H1 (cell line): Measurements from ENCODE around the gene MPHOSPH8. TPM values are rescaled to one million over a fixed set of nuclear protein-coding genes. Genes with fewer than 3 reads are reported as not detected.

Experiments used
- CTCF ChIA-PET: fragments of 300-600 bp; sonication (Branson Sonifier 250); formaldehyde crosslinking; loops from one replicate; lab custom pipeline; 2021; ENCODE audit not compliant: partially characterized antibody; lab: Charles Lee
- POLR2A ChIA-PET: fragments of 300-600 bp; sonication (Branson Sonifier 250); formaldehyde crosslinking; loops from one replicate; lab custom pipeline; 2021; ENCODE audit warnings: inconsistent platforms; ENCODE audit not compliant: partially characterized antibody; lab: Charles Lee
- DNase-seq, 2 experiments: peaks; one replicate each; pipeline versions ENCODE4 v3.0.0 to v3.0.0-alpha.2; 2010 to 2022; ENCODE audit warnings: low spot score in 2 of 2, low read depth in 1 of 2, mixed read lengths in 1 of 2
- FAIRE-seq: peaks from 2 replicates; lab custom pipeline; 2011; peaks lifted over from hg19 to GRCh38; lab: Jason Lieb, UNC
- H2AFZ ChIP-seq: 2 replicates; pipeline ENCODE4 v1.8.1; 2012; ENCODE audit warnings: low read length, inconsistent platforms
- H2AK5ac ChIP-seq: 2 replicates; pipeline ENCODE4 v1.6.1; 2013; ENCODE audit warnings: low read depth, low read length
- H2BK120ac ChIP-seq: replicated peaks from 2 replicates; pipeline ENCODE3; 2013; ENCODE audit warnings: low read depth, low read length, inconsistent platforms
- H2BK12ac ChIP-seq: 2 replicates; pipeline ENCODE4 v1.6.1; 2013; ENCODE audit warnings: low read depth, low read length
- H2BK15ac ChIP-seq: 2 replicates; pipeline ENCODE4 v1.6.1; 2013; ENCODE audit warnings: low read length
- H2BK20ac ChIP-seq: 2 replicates; pipeline ENCODE4 v1.6.1; 2013; ENCODE audit warnings: low read length
- H2BK5ac ChIP-seq: 2 replicates; pipeline ENCODE4 v1.6.1; 2013; ENCODE audit warnings: low read depth, low read length
- H3K14ac ChIP-seq: 2 replicates; pipeline ENCODE4 v1.6.1; 2013; ENCODE audit warnings: inconsistent platforms; ENCODE audit not compliant: insufficient read length
- H3K18ac ChIP-seq: 2 replicates; pipeline ENCODE4 v1.6.1; 2013; ENCODE audit warnings: low read length; ENCODE audit errors: extremely low read depth
- H3K23ac ChIP-seq: 2 replicates; pipeline ENCODE4 v1.6.1; 2013; ENCODE audit warnings: inconsistent platforms; ENCODE audit not compliant: insufficient read length
- H3K23me2 ChIP-seq: 2 replicates; pipeline ENCODE4 v1.6.1; 2013; ENCODE audit warnings: low read depth, low read length
- H3K27ac ChIP-seq: 2 replicates; pipeline ENCODE4 v1.6.1; 2011; ENCODE audit warnings: low read depth, low read length, inconsistent platforms
- H3K27me3 ChIP-seq, 4 experiments: replicated peaks in 1 of 4; 1 replicate in 1 of 4; 2 replicates in 3 of 4; pipeline versions ENCODE4 v1.6.1 to v1.8.1; 2011 to 2013; ENCODE audit warnings: low read length in 3 of 4, mild to moderate bottlenecking in 3 of 4, inconsistent platforms in 2 of 4, mixed read lengths in 2 of 4, moderate library complexity in 1 of 4; ENCODE audit not compliant: control insufficient read depth in 3 of 4, insufficient read depth in 3 of 4; ENCODE audit errors: extremely low read depth in 1 of 4
- H3K36me3 ChIP-seq, 4 experiments: 2 replicates each; pipeline versions ENCODE4 v1.6.1 to v1.8.1; 2011 to 2013; ENCODE audit warnings: mild to moderate bottlenecking in 4 of 4, low read length in 3 of 4, moderate library complexity in 2 of 4, control low read depth in 1 of 4, inconsistent platforms in 1 of 4; ENCODE audit not compliant: insufficient read depth in 4 of 4, control insufficient read depth in 2 of 4
- H3K4ac ChIP-seq: replicated peaks from 2 replicates; pipeline ENCODE3; 2013; ENCODE audit warnings: low read length, low read depth, mixed read lengths, inconsistent platforms; ENCODE audit not compliant: insufficient read length
- H3K4me1 ChIP-seq, 4 experiments: replicated peaks in 1 of 4; 1 replicate in 1 of 4; 2 replicates in 3 of 4; pipeline versions ENCODE4 v1.6.1 to v1.8.1; 2011 to 2013; ENCODE audit warnings: low read length in 3 of 4, inconsistent platforms in 2 of 4, mixed read lengths in 1 of 4; ENCODE audit not compliant: insufficient read depth in 4 of 4, control insufficient read depth in 3 of 4
- H3K4me2 ChIP-seq, 2 experiments: 2 replicates each; pipeline versions ENCODE4 v1.6.1 to v1.8.1; 2011 to 2013; ENCODE audit warnings: low read depth in 2 of 2, low read length in 2 of 2, control low read depth in 1 of 2, inconsistent platforms in 1 of 2, mild to moderate bottlenecking in 1 of 2; ENCODE audit not compliant: insufficient read depth in 1 of 2
- H3K4me3 ChIP-seq, 4 experiments: fragments of 200-600, 300-600 bp in 1 of 4; sonication (generic), shearing (Covaris generic), sonication (Bioruptor Twin) in 1 of 4; 2 replicates each; pipeline versions ENCODE4 v1.5.1 to v1.8.1; 2011 to 2016; ENCODE audit warnings: low read length in 4 of 4, low read depth in 3 of 4, control low read depth in 2 of 4, inconsistent platforms in 2 of 4, mild to moderate bottlenecking in 2 of 4, mixed read lengths in 1 of 4, moderate library complexity in 1 of 4; ENCODE audit not compliant: insufficient read depth in 2 of 4; ENCODE audit errors: extremely low read depth in 1 of 4
- H3K56ac ChIP-seq: replicated peaks from 2 replicates; pipeline ENCODE3; 2013; ENCODE audit warnings: low read depth, mild to moderate bottlenecking, mixed read lengths, low read length, inconsistent platforms; ENCODE audit not compliant: insufficient read length
- H3K79me1 ChIP-seq: 2 replicates; pipeline ENCODE4 v1.6.1; 2013; ENCODE audit warnings: low read depth, low read length, control low read depth
- H3K79me2 ChIP-seq, 2 experiments: 2 replicates each; pipeline versions ENCODE4 v1.6.1 to v1.8.1; 2012 to 2013; ENCODE audit warnings: low read length in 2 of 2, mild to moderate bottlenecking in 2 of 2, inconsistent platforms in 1 of 2; ENCODE audit not compliant: insufficient read depth in 2 of 2, control insufficient read depth in 1 of 2
- H3K9ac ChIP-seq, 4 experiments: replicated peaks in 1 of 4; 1 replicate in 1 of 4; 2 replicates in 3 of 4; pipeline versions ENCODE4 v1.6.1 to v1.8.1; 2011 to 2013; ENCODE audit warnings: low read depth in 3 of 4, low read length in 3 of 4, control low read depth in 2 of 4, mild to moderate bottlenecking in 2 of 4, moderate library complexity in 2 of 4, inconsistent platforms in 1 of 4; ENCODE audit errors: extremely low read depth in 1 of 4
- H3K9me3 ChIP-seq, 2 experiments: 2 replicates each; pipeline versions ENCODE4 v1.6.1 to v1.8.1; 2012 to 2013; ENCODE audit warnings: mild to moderate bottlenecking in 2 of 2, moderate library complexity in 2 of 2, control low read depth in 1 of 2, inconsistent platforms in 1 of 2, low read depth in 1 of 2, low read length in 1 of 2, mixed read lengths in 1 of 2; ENCODE audit not compliant: insufficient read depth in 2 of 2
- H4K20me1 ChIP-seq, 2 experiments: replicated peaks in 1 of 2; 2 replicates each; pipeline versions ENCODE3 to v1.8.1; 2011 to 2013; ENCODE audit warnings: inconsistent platforms in 2 of 2, low read length in 2 of 2, mild to moderate bottlenecking in 1 of 2; ENCODE audit not compliant: insufficient read depth in 2 of 2, control insufficient read depth in 1 of 2
- H4K5ac ChIP-seq: 2 replicates; pipeline ENCODE4 v1.6.1; 2013; ENCODE audit warnings: low read length, low read depth, mixed read lengths, inconsistent platforms; ENCODE audit not compliant: insufficient read length
- H4K8ac ChIP-seq: 2 replicates; pipeline ENCODE4 v1.8.0; 2013; ENCODE audit warnings: mild to moderate bottlenecking, moderate library complexity, low read length, inconsistent platforms; ENCODE audit not compliant: insufficient read depth; ENCODE audit errors: extremely low read depth
- H4K91ac ChIP-seq: replicated peaks from 2 replicates; pipeline ENCODE3; 2013; ENCODE audit warnings: low read length, mixed read lengths, inconsistent platforms; ENCODE audit not compliant: insufficient read length
- CHD2 ChIP-seq: IDR thresholded peaks from 2 replicates; pipeline ENCODE4 v1.6.1; 2012; ENCODE audit warnings: low read length, improper control_type of control experiment
- GABPA ChIP-seq: IDR thresholded peaks from 2 replicates; pipeline ENCODE4 v1.6.1; 2011; ENCODE audit warnings: mild to moderate bottlenecking, low read length, moderate library complexity, borderline replicate concordance; ENCODE audit not compliant: insufficient read depth
- GTF2F1 ChIP-seq: IDR thresholded peaks from 2 replicates; pipeline ENCODE4 v1.6.1; 2012; ENCODE audit warnings: low read depth, low read length, improper control_type of control experiment, borderline replicate concordance
- JUND ChIP-seq: IDR thresholded peaks from 2 replicates; pipeline ENCODE4 v1.6.1; 2011; ENCODE audit warnings: mild to moderate bottlenecking, improper control_type of control experiment, low read length
- MAFK ChIP-seq: IDR thresholded peaks from 2 replicates; pipeline ENCODE4 v1.6.1; 2012; ENCODE audit warnings: low read depth, mild to moderate bottlenecking, improper control_type of control experiment, low read length
- POLR2A ChIP-seq, 2 experiments: IDR thresholded peaks; 1 replicate in 1 of 2; 2 replicates in 1 of 2; pipeline ENCODE4 v1.6.1; 2011; ENCODE audit warnings: low read depth in 2 of 2, low read length in 2 of 2, mild to moderate bottlenecking in 2 of 2; ENCODE audit errors: control extremely low read depth in 1 of 2
- ZNF274 ChIP-seq: IDR thresholded peaks from 2 replicates; pipeline ENCODE4 v1.7.0; 2012; ENCODE audit warnings: low read length, borderline replicate concordance; ENCODE audit errors: extremely low read depth
- WGBS, 2 experiments: shearing (Covaris generic) in 1 of 2; methylation state at CpG; one replicate each; pipeline versions ENCODE4 v1.1.6 to v1.1.7; 2013 to 2015; ENCODE audit warnings: low lambda C conversion rate in 2 of 2, mixed read lengths in 2 of 2, inconsistent platforms in 1 of 2, low coverage in 1 of 2, missing lambda C conversion rate in 1 of 2; ENCODE audit not compliant: insufficient replicate concordance in 2 of 2, insufficient coverage in 1 of 2, insufficient read length in 1 of 2; ENCODE audit errors: extremely low coverage in 1 of 2, missing lambda C conversion rate in 1 of 2; 5-methylcytosine and 5-hydroxymethylcytosine counted together
- polyA plus RNA-seq, 7 experiments: library from polyadenylated mRNA; depleted of rRNA in 3 of 7; stranded (reverse) in 5 of 7; unstranded in 2 of 7; fragments of >200 nt in 5 of 7; fragments of 200-250 nt in 2 of 7; gene quantifications; 1 replicate in 5 of 7; 2 replicates in 1 of 7; 4 replicates in 1 of 7; pipeline versions ENCODE4 v1.2.1 to v1.2.3, GENCODE V29; 2011 to 2013; ENCODE audit warnings: missing spikeins in 2 of 7, mixed read lengths in 2 of 7
- total RNA-seq: library from RNA; stranded (reverse); fragmentation: NEBNext Ultra II Directional; extraction: Animal tissue kit (Norgen Biotek cat#: 25700); gene quantifications from 2 replicates; pipeline ENCODE4 v1.2.1, GENCODE V29; 2021
- TF ChIP-seq, protein P1 (sequence below), 3 experiments: IDR thresholded peaks; 1 replicate in 2 of 3; 2 replicates in 1 of 3; pipeline versions ENCODE4 v1.5.1 to v1.6.1; 2011; ENCODE audit warnings: low read length in 3 of 3, mild to moderate bottlenecking in 3 of 3, inconsistent platforms in 2 of 3, low read depth in 1 of 3, moderate library complexity in 1 of 3; ENCODE audit not compliant: insufficient read depth in 1 of 3; ENCODE audit errors: control extremely low read depth in 1 of 3

MPHOSPH8 gene
- total and polyA plus RNA-seq, 2 of the 8 experiments (the other 6 are each of a cell fraction or from before 2014, with no cell fraction given): 8.3 to 20.5 TPM

- H3K18ac ChIP-seq: no peak overlapping the region
- no peak overlapping the region for H2BK20ac ChIP-seq
- POLR2A ChIA-PET: no interaction called here
- no peaks in the 10 kb centered on the region for H3K27me3 ChIP-seq
- no peak overlapping the region for H3K4ac ChIP-seq
- H3K79me1 ChIP-seq: no peaks in the 10 kb centered on the region
- no peak overlapping the region for H3K56ac ChIP-seq
- H3K23ac ChIP-seq: no peak overlapping the region
- peaks cover 0 to 7% of the 10 kb centered on the region in 2 experiments for H4K20me1 ChIP-seq
- H4K8ac ChIP-seq: no peak overlapping the region; the same call in 1 of the 2 replicates
- no peak overlapping the region for H3K27ac ChIP-seq
- no peak overlapping the region for H3K14ac ChIP-seq
- no peaks in the 10 kb centered on the region; a peak in 1 of 7 replicates for H3K4me1 ChIP-seq
- H2BK12ac ChIP-seq: no peak overlapping the region
- no peak overlapping the region for H2AK5ac ChIP-seq
- no peaks in the 10 kb centered on the region for H3K79me2 ChIP-seq
- peaks cover 0 to 19% (median 12%) of the 10 kb centered on the region in 4 experiments; a peak in 4 of 8 replicates for H3K36me3 ChIP-seq
- no peak overlapping the region for H2BK15ac ChIP-seq
- WGBS, 2 experiments: 86% methylated on average over 13 of the region's 13 CpGs; no CpG with 5 or more reads in 1 of the 2 experiments
- DNase-seq: no peak
- H3K4me3 ChIP-seq: no peak overlapping the region
- no peaks in the 10 kb centered on the region for H3K9me3 ChIP-seq
- H3K4me2 ChIP-seq: no peak overlapping the region
- no peak overlapping the region for H2AFZ ChIP-seq
- no peak overlapping the region for H3K9ac ChIP-seq
- CTCF ChIA-PET: no interaction called here
- no peak overlapping the region for H2BK120ac ChIP-seq
- H2BK5ac ChIP-seq: no peak overlapping the region
- H3K23me2 ChIP-seq: no peaks in the 10 kb centered on the region
- no peak overlapping the region for H4K91ac ChIP-seq
- FAIRE-seq: no peak
- TF ChIP-seq, protein P1, sequence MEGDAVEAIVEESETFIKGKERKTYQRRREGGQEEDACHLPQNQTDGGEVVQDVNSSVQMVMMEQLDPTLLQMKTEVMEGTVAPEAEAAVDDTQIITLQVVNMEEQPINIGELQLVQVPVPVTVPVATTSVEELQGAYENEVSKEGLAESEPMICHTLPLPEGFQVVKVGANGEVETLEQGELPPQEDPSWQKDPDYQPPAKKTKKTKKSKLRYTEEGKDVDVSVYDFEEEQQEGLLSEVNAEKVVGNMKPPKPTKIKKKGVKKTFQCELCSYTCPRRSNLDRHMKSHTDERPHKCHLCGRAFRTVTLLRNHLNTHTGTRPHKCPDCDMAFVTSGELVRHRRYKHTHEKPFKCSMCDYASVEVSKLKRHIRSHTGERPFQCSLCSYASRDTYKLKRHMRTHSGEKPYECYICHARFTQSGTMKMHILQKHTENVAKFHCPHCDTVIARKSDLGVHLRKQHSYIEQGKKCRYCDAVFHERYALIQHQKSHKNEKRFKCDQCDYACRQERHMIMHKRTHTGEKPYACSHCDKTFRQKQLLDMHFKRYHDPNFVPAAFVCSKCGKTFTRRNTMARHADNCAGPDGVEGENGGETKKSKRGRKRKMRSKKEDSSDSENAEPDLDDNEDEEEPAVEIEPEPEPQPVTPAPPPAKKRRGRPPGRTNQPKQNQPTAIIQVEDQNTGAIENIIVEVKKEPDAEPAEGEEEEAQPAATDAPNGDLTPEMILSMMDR (IDR thresholded peaks at IDR 0.05; ENCODE audit: control extremely low read depth in 1 of 3, insufficient read depth in 1 of 3, low read depth in 1 of 3, low read length in 3 of 3): no peak
- TF ChIP-seq CHD2 (no peak), POLR2A (IDR thresholded peaks at IDR 0.05; ENCODE audit: control extremely low read depth in 1 of 2, low read depth in 2 of 2, low read length in 2 of 2) (no peak), MAFK (no peak), GTF2F1 (no peak), JUND (no peak), ZNF274 (no peak), GABPA (no peak)
- no peak overlapping the region for H4K5ac ChIP-seq
Observed at GRCh38 chr13:19663416-19663979, 30.0 kb downstream of the MPHOSPH8 start.
